H9 (cell line): Measurements from ENCODE around the gene PACC1. TPM values are rescaled to one million over a fixed set of nuclear protein-coding genes. Genes with fewer than 3 reads are reported as not detected.

Experiments used
- DNase-seq: peaks from one replicate; pipeline ENCODE4 v3.0.0-alpha.2; 2017
- H2AFZ ChIP-seq: one replicate; pipeline ENCODE4 v1.6.1; 2013; ENCODE audit warnings: mild to moderate bottlenecking, low read length, control low read depth, moderate library complexity
- H2AK5ac ChIP-seq: 2 replicates; pipeline ENCODE4 v1.6.1; 2013; ENCODE audit warnings: low read length, control low read depth, mixed read lengths; ENCODE audit not compliant: insufficient read length
- H2BK120ac ChIP-seq: one replicate; pipeline ENCODE4 v1.6.1; 2013; ENCODE audit warnings: low read depth, mild to moderate bottlenecking, low read length, control low read depth, inconsistent platforms; ENCODE audit not compliant: poor library complexity, severe bottlenecking
- H2BK12ac ChIP-seq: 2 replicates; pipeline ENCODE4 v1.6.1; 2013; ENCODE audit warnings: low read length, control low read depth, mixed read lengths, low read depth; ENCODE audit not compliant: insufficient read length
- H2BK15ac ChIP-seq: 2 replicates; pipeline ENCODE4 v1.6.1; 2013; ENCODE audit warnings: low read depth, low read length, control low read depth
- H2BK20ac ChIP-seq: one replicate; pipeline ENCODE4 v1.6.1; 2013; ENCODE audit warnings: low read depth, mild to moderate bottlenecking, low read length, control low read depth, inconsistent platforms; ENCODE audit not compliant: poor library complexity, severe bottlenecking
- H2BK5ac ChIP-seq: 2 replicates; pipeline ENCODE4 v1.6.1; 2013; ENCODE audit warnings: low read length, control low read depth, mixed read lengths; ENCODE audit not compliant: insufficient read length
- H3K14ac ChIP-seq: 2 replicates; pipeline ENCODE4 v1.6.1; 2013; ENCODE audit warnings: low read length, control low read depth; ENCODE audit not compliant: insufficient read depth
- H3K18ac ChIP-seq: 2 replicates; pipeline ENCODE4 v1.6.1; 2013; ENCODE audit warnings: low read depth, mild to moderate bottlenecking, mixed read lengths, low read length, control low read depth; ENCODE audit not compliant: insufficient read length
- H3K23ac ChIP-seq: 2 replicates; pipeline ENCODE4 v1.6.1; 2013; ENCODE audit warnings: low read length, control low read depth, mixed read lengths, low read depth; ENCODE audit not compliant: insufficient read length
- H3K23me2 ChIP-seq: 2 replicates; pipeline ENCODE4 v1.6.1; 2013; ENCODE audit warnings: low read depth, mild to moderate bottlenecking, mixed read lengths, low read length, control low read depth; ENCODE audit not compliant: insufficient read length, poor library complexity, severe bottlenecking
- H3K27ac ChIP-seq: 2 replicates; pipeline ENCODE4 v1.5.1; 2013; ENCODE audit warnings: low read length, control low read depth, mixed read lengths, low read depth; ENCODE audit not compliant: insufficient read length
- H3K27me3 ChIP-seq: 2 replicates; pipeline ENCODE4 v1.6.1; 2013; ENCODE audit warnings: low read length, control low read depth, inconsistent platforms; ENCODE audit not compliant: insufficient read depth
- H3K4ac ChIP-seq: 2 replicates; pipeline ENCODE4 v1.6.1; 2013; ENCODE audit warnings: low read depth, mild to moderate bottlenecking, control low read depth, inconsistent platforms, low read length, moderate library complexity
- H3K4me1 ChIP-seq: 2 replicates; pipeline ENCODE4 v1.6.1; 2013; ENCODE audit warnings: low read length, control low read depth, inconsistent platforms; ENCODE audit not compliant: insufficient read depth
- H3K4me2 ChIP-seq: 2 replicates; pipeline ENCODE4 v1.6.1; 2013; ENCODE audit warnings: low read length, control low read depth, mixed read lengths; ENCODE audit not compliant: insufficient read length, insufficient read depth
- H3K56ac ChIP-seq: 2 replicates; pipeline ENCODE4 v1.6.1; 2013; ENCODE audit warnings: low read depth, mild to moderate bottlenecking, mixed read lengths, low read length, control low read depth; ENCODE audit not compliant: insufficient read length
- H3K79me1 ChIP-seq: 2 replicates; pipeline ENCODE4 v1.6.1; 2013; ENCODE audit warnings: low read depth, mild to moderate bottlenecking, moderate library complexity, low read length, control low read depth, inconsistent platforms; ENCODE audit not compliant: insufficient read depth, poor library complexity, severe bottlenecking
- H3K79me2 ChIP-seq: 2 replicates; pipeline ENCODE4 v1.6.1; 2013; ENCODE audit warnings: low read length, control low read depth, inconsistent platforms; ENCODE audit not compliant: insufficient read depth
- H3K9ac ChIP-seq: 2 replicates; pipeline ENCODE4 v1.6.1; 2013; ENCODE audit warnings: low read length, control low read depth, mixed read lengths; ENCODE audit not compliant: insufficient read length; ENCODE audit errors: extremely low read depth
- H3K9me3 ChIP-seq: one replicate; pipeline ENCODE4 v1.6.1; 2013; ENCODE audit warnings: low read depth, low read length, inconsistent platforms; ENCODE audit not compliant: control insufficient read depth
- H3T11ph ChIP-seq: one replicate; pipeline ENCODE4 v1.6.1; 2013; ENCODE audit warnings: mild to moderate bottlenecking, low read length, control low read depth, inconsistent platforms
- H4K20me1 ChIP-seq: one replicate; pipeline ENCODE4 v1.6.1; 2013; ENCODE audit not compliant: control insufficient read depth, insufficient read length, insufficient read depth
- H4K5ac ChIP-seq: 2 replicates; pipeline ENCODE4 v1.6.1; 2013; ENCODE audit warnings: low read depth, mild to moderate bottlenecking, mixed read lengths, low read length, control low read depth; ENCODE audit not compliant: insufficient read length
- H4K8ac ChIP-seq: replicated peaks from 2 replicates; pipeline ENCODE4 v1.6.1; 2013; ENCODE audit warnings: low read length, control low read depth, mixed read lengths, low read depth; ENCODE audit not compliant: insufficient read length
- H4K91ac ChIP-seq: 2 replicates; pipeline ENCODE4 v1.6.1; 2013; ENCODE audit warnings: low read depth, mild to moderate bottlenecking, moderate library complexity, mixed read lengths, low read length, control low read depth; ENCODE audit not compliant: insufficient read length
- H3K27ac Mint-ChIP-seq, 3 experiments: 2 replicates in 2 of 3; 3 replicates in 1 of 3; pipeline ENCODE4 v1.8.0; 2020 to 2021; ENCODE audit warnings: mixed read lengths in 3 of 3, mild to moderate bottlenecking in 1 of 3, moderate library complexity in 1 of 3
- H3K27me3 Mint-ChIP-seq: 2 replicates; pipeline ENCODE4 v1.8.0; 2021; ENCODE audit warnings: low read depth, mild to moderate bottlenecking, moderate library complexity, mixed read lengths
- H3K36me3 Mint-ChIP-seq, 3 experiments: 2 replicates in 2 of 3; 3 replicates in 1 of 3; pipeline ENCODE4 v1.8.0; 2020 to 2021; ENCODE audit warnings: low read depth in 3 of 3, mixed read lengths in 3 of 3; ENCODE audit not compliant: insufficient read depth in 1 of 3
- H3K4me1 Mint-ChIP-seq, 2 experiments: 2 replicates each; pipeline ENCODE4 v1.8.0; 2020; ENCODE audit warnings: mixed read lengths in 2 of 2
- H3K4me3 Mint-ChIP-seq, 2 experiments: 2 replicates in 1 of 2; 3 replicates in 1 of 2; pipeline ENCODE4 v1.8.0; 2020 to 2021; ENCODE audit warnings: mild to moderate bottlenecking in 2 of 2, mixed read lengths in 2 of 2, moderate library complexity in 1 of 2
- H3K9me3 Mint-ChIP-seq, 2 experiments: 2 replicates in 1 of 2; 3 replicates in 1 of 2; pipeline ENCODE4 v1.8.0; 2020; ENCODE audit warnings: mild to moderate bottlenecking in 2 of 2, mixed read lengths in 2 of 2, moderate library complexity in 1 of 2
- CTCF ChIP-seq: fragments of 200-600 bp; sonication (generic); conservative IDR thresholded peaks from 3 replicates; pipeline ENCODE4 v1.8.0; 2021; ENCODE audit warnings: antibody characterized with exemption, mild to moderate bottlenecking
- WGBS: extraction: QIAGEN DNeasy Blood & Tissue Kit; methylation state at CpG from one replicate; pipeline ENCODE4 v1.1.7; 2013; ENCODE audit warnings: missing lambda C conversion rate, low lambda C conversion rate, mixed read lengths; ENCODE audit not compliant: insufficient read length; ENCODE audit errors: extremely low coverage; 5-methylcytosine and 5-hydroxymethylcytosine counted together
- total RNA-seq: library from RNA; stranded (reverse); gene quantifications from 2 replicates; pipeline ENCODE4 v1.2.1, GENCODE V29; 2021

The PACC1 gene
- total RNA-seq, 1 experiment from 2014 or later: 10.9 TPM

GRCh38 chr1:212346601-212347000 is 68.1 kb downstream of the PACC1 start:
- no peak overlapping the region for H2AK5ac ChIP-seq
- no peak overlapping the region for H3K14ac ChIP-seq
- H3K4me1 ChIP-seq: no peaks in the 10 kb centered on the region
- no peaks in the 10 kb centered on the region for H3K9me3 ChIP-seq
- no peaks in the 10 kb centered on the region for H3K79me1 ChIP-seq
- Mint-ChIP-seq H3K36me3 (peaks cover 1 to 16% (median 6%) of the 10 kb centered on the region in 3 experiments; a peak in 6 of 7 replicates), H3K27ac (no peak overlapping the region), H3K4me1 (no peaks in the 10 kb centered on the region), H3K9me3 (no peaks in the 10 kb centered on the region), H3K27me3 (no peaks in the 10 kb centered on the region), H3K4me3 (no peak overlapping the region)
- H4K20me1 ChIP-seq: no peaks in the 10 kb centered on the region
- no peak overlapping the region for H2BK12ac ChIP-seq
- H2BK5ac ChIP-seq: no peak overlapping the region
- H3K79me2 ChIP-seq: no peaks in the 10 kb centered on the region
- no peak overlapping the region for H4K91ac ChIP-seq
- no peak overlapping the region for H3K56ac ChIP-seq
- no peak overlapping the region for H4K8ac ChIP-seq
- no peak overlapping the region for H2AFZ ChIP-seq
- H4K5ac ChIP-seq: no peak overlapping the region
- H3K4ac ChIP-seq: no peak overlapping the region
- no peak overlapping the region for H3K9ac ChIP-seq
- no peak overlapping the region for H3K23ac ChIP-seq
- DNase-seq: no peak
- no peaks in the 10 kb centered on the region for H3K23me2 ChIP-seq
- H3K4me2 ChIP-seq: no peak overlapping the region
- no peaks in the 10 kb centered on the region for H3K27me3 ChIP-seq
- no peak overlapping the region for H3K27ac ChIP-seq
- H3K18ac ChIP-seq: no peak overlapping the region
- no peak overlapping the region for H2BK15ac ChIP-seq
- TF ChIP-seq CTCF: no peak
- H2BK120ac ChIP-seq: no peak overlapping the region
- no CpG with 5 or more reads among the region's 1 CpG for WGBS
- H2BK20ac ChIP-seq: no peak overlapping the region
- H3T11ph ChIP-seq: no peak overlapping the region
